H1 (cell line): ENCODE results near the gene RBM17. TPM values are rescaled to one million over a fixed set of nuclear protein-coding genes. Genes with fewer than 3 reads are reported as not detected.

Experiments
- CTCF ChIA-PET: fragments of 300-600 bp; sonication (Branson Sonifier 250); formaldehyde crosslinking; loops from one replicate; lab custom pipeline; 2021; ENCODE audit not compliant: partially characterized antibody; lab: Charles Lee
- POLR2A ChIA-PET: fragments of 300-600 bp; sonication (Branson Sonifier 250); formaldehyde crosslinking; loops from one replicate; lab custom pipeline; 2021; ENCODE audit warnings: inconsistent platforms; ENCODE audit not compliant: partially characterized antibody; lab: Charles Lee
- DNase-seq, 2 experiments: peaks; one replicate each; pipeline versions ENCODE4 v3.0.0 to v3.0.0-alpha.2; 2010 to 2022; ENCODE audit warnings: low spot score in 2 of 2, low read depth in 1 of 2, mixed read lengths in 1 of 2
- FAIRE-seq: peaks from 2 replicates; lab custom pipeline; 2011; peaks lifted over from hg19 to GRCh38; lab: Jason Lieb, UNC
- H2AFZ ChIP-seq: 2 replicates; pipeline ENCODE4 v1.8.1; 2012; ENCODE audit warnings: low read length, inconsistent platforms
- H2AK5ac ChIP-seq: 2 replicates; pipeline ENCODE4 v1.6.1; 2013; ENCODE audit warnings: low read depth, low read length
- H2BK120ac ChIP-seq: replicated peaks from 2 replicates; pipeline ENCODE3; 2013; ENCODE audit warnings: low read depth, low read length, inconsistent platforms
- H2BK12ac ChIP-seq: 2 replicates; pipeline ENCODE4 v1.6.1; 2013; ENCODE audit warnings: low read depth, low read length
- H2BK15ac ChIP-seq: 2 replicates; pipeline ENCODE4 v1.6.1; 2013; ENCODE audit warnings: low read length
- H2BK20ac ChIP-seq: 2 replicates; pipeline ENCODE4 v1.6.1; 2013; ENCODE audit warnings: low read length
- H2BK5ac ChIP-seq: 2 replicates; pipeline ENCODE4 v1.6.1; 2013; ENCODE audit warnings: low read depth, low read length
- H3K14ac ChIP-seq: 2 replicates; pipeline ENCODE4 v1.6.1; 2013; ENCODE audit warnings: inconsistent platforms; ENCODE audit not compliant: insufficient read length
- H3K18ac ChIP-seq: 2 replicates; pipeline ENCODE4 v1.6.1; 2013; ENCODE audit warnings: low read length; ENCODE audit errors: extremely low read depth
- H3K23ac ChIP-seq: 2 replicates; pipeline ENCODE4 v1.6.1; 2013; ENCODE audit warnings: inconsistent platforms; ENCODE audit not compliant: insufficient read length
- H3K23me2 ChIP-seq: 2 replicates; pipeline ENCODE4 v1.6.1; 2013; ENCODE audit warnings: low read depth, low read length
- H3K27ac ChIP-seq: 2 replicates; pipeline ENCODE4 v1.6.1; 2011; ENCODE audit warnings: low read depth, low read length, inconsistent platforms
- H3K27me3 ChIP-seq, 4 experiments: replicated peaks in 1 of 4; 1 replicate in 1 of 4; 2 replicates in 3 of 4; pipeline versions ENCODE4 v1.6.1 to v1.8.1; 2011 to 2013; ENCODE audit warnings: low read length in 3 of 4, mild to moderate bottlenecking in 3 of 4, inconsistent platforms in 2 of 4, mixed read lengths in 2 of 4, moderate library complexity in 1 of 4; ENCODE audit not compliant: control insufficient read depth in 3 of 4, insufficient read depth in 3 of 4; ENCODE audit errors: extremely low read depth in 1 of 4
- H3K36me3 ChIP-seq, 4 experiments: 2 replicates each; pipeline versions ENCODE4 v1.6.1 to v1.8.1; 2011 to 2013; ENCODE audit warnings: mild to moderate bottlenecking in 4 of 4, low read length in 3 of 4, moderate library complexity in 2 of 4, control low read depth in 1 of 4, inconsistent platforms in 1 of 4; ENCODE audit not compliant: insufficient read depth in 4 of 4, control insufficient read depth in 2 of 4
- H3K4ac ChIP-seq: replicated peaks from 2 replicates; pipeline ENCODE3; 2013; ENCODE audit warnings: low read length, low read depth, mixed read lengths, inconsistent platforms; ENCODE audit not compliant: insufficient read length
- H3K4me1 ChIP-seq, 4 experiments: replicated peaks in 1 of 4; 1 replicate in 1 of 4; 2 replicates in 3 of 4; pipeline versions ENCODE4 v1.6.1 to v1.8.1; 2011 to 2013; ENCODE audit warnings: low read length in 3 of 4, inconsistent platforms in 2 of 4, mixed read lengths in 1 of 4; ENCODE audit not compliant: insufficient read depth in 4 of 4, control insufficient read depth in 3 of 4
- H3K4me2 ChIP-seq, 2 experiments: 2 replicates each; pipeline versions ENCODE4 v1.6.1 to v1.8.1; 2011 to 2013; ENCODE audit warnings: low read depth in 2 of 2, low read length in 2 of 2, control low read depth in 1 of 2, inconsistent platforms in 1 of 2, mild to moderate bottlenecking in 1 of 2; ENCODE audit not compliant: insufficient read depth in 1 of 2
- H3K4me3 ChIP-seq, 4 experiments: fragments of 200-600, 300-600 bp in 1 of 4; sonication (generic), shearing (Covaris generic), sonication (Bioruptor Twin) in 1 of 4; 2 replicates each; pipeline versions ENCODE4 v1.5.1 to v1.8.1; 2011 to 2016; ENCODE audit warnings: low read length in 4 of 4, low read depth in 3 of 4, control low read depth in 2 of 4, inconsistent platforms in 2 of 4, mild to moderate bottlenecking in 2 of 4, mixed read lengths in 1 of 4, moderate library complexity in 1 of 4; ENCODE audit not compliant: insufficient read depth in 2 of 4; ENCODE audit errors: extremely low read depth in 1 of 4
- H3K56ac ChIP-seq: replicated peaks from 2 replicates; pipeline ENCODE3; 2013; ENCODE audit warnings: low read depth, mild to moderate bottlenecking, mixed read lengths, low read length, inconsistent platforms; ENCODE audit not compliant: insufficient read length
- H3K79me1 ChIP-seq: 2 replicates; pipeline ENCODE4 v1.6.1; 2013; ENCODE audit warnings: low read depth, low read length, control low read depth
- H3K79me2 ChIP-seq, 2 experiments: 2 replicates each; pipeline versions ENCODE4 v1.6.1 to v1.8.1; 2012 to 2013; ENCODE audit warnings: low read length in 2 of 2, mild to moderate bottlenecking in 2 of 2, inconsistent platforms in 1 of 2; ENCODE audit not compliant: insufficient read depth in 2 of 2, control insufficient read depth in 1 of 2
- H3K9ac ChIP-seq, 4 experiments: replicated peaks in 1 of 4; 1 replicate in 1 of 4; 2 replicates in 3 of 4; pipeline versions ENCODE4 v1.6.1 to v1.8.1; 2011 to 2013; ENCODE audit warnings: low read depth in 3 of 4, low read length in 3 of 4, control low read depth in 2 of 4, mild to moderate bottlenecking in 2 of 4, moderate library complexity in 2 of 4, inconsistent platforms in 1 of 4; ENCODE audit errors: extremely low read depth in 1 of 4
- H3K9me3 ChIP-seq, 2 experiments: 2 replicates each; pipeline versions ENCODE4 v1.6.1 to v1.8.1; 2012 to 2013; ENCODE audit warnings: mild to moderate bottlenecking in 2 of 2, moderate library complexity in 2 of 2, control low read depth in 1 of 2, inconsistent platforms in 1 of 2, low read depth in 1 of 2, low read length in 1 of 2, mixed read lengths in 1 of 2; ENCODE audit not compliant: insufficient read depth in 2 of 2
- H4K20me1 ChIP-seq, 2 experiments: replicated peaks in 1 of 2; 2 replicates each; pipeline versions ENCODE3 to v1.8.1; 2011 to 2013; ENCODE audit warnings: inconsistent platforms in 2 of 2, low read length in 2 of 2, mild to moderate bottlenecking in 1 of 2; ENCODE audit not compliant: insufficient read depth in 2 of 2, control insufficient read depth in 1 of 2
- H4K5ac ChIP-seq: 2 replicates; pipeline ENCODE4 v1.6.1; 2013; ENCODE audit warnings: low read length, low read depth, mixed read lengths, inconsistent platforms; ENCODE audit not compliant: insufficient read length
- H4K8ac ChIP-seq: 2 replicates; pipeline ENCODE4 v1.8.0; 2013; ENCODE audit warnings: mild to moderate bottlenecking, moderate library complexity, low read length, inconsistent platforms; ENCODE audit not compliant: insufficient read depth; ENCODE audit errors: extremely low read depth
- H4K91ac ChIP-seq: replicated peaks from 2 replicates; pipeline ENCODE3; 2013; ENCODE audit warnings: low read length, mixed read lengths, inconsistent platforms; ENCODE audit not compliant: insufficient read length
- ASH2L ChIP-seq: fragments of 200-600, 300-600 bp; sonication (generic); IDR thresholded peaks from one replicate; pipeline ENCODE4 v1.7.1; 2017; ENCODE audit warnings: low read length
- CHD1 ChIP-seq: IDR thresholded peaks from 2 replicates; pipeline ENCODE4 v1.6.1; 2012; ENCODE audit warnings: low read depth, low read length, improper control_type of control experiment
- JUND ChIP-seq: IDR thresholded peaks from 2 replicates; pipeline ENCODE4 v1.6.1; 2011; ENCODE audit warnings: mild to moderate bottlenecking, improper control_type of control experiment, low read length
- POU5F1 ChIP-seq: IDR thresholded peaks from 2 replicates; pipeline ENCODE4 v1.6.1; 2011; ENCODE audit warnings: low read depth, mild to moderate bottlenecking, low read length, moderate library complexity
- SP1 ChIP-seq: IDR thresholded peaks from 2 replicates; pipeline ENCODE4 v1.6.1; 2011; ENCODE audit warnings: low read depth, low read length
- WGBS, 2 experiments: shearing (Covaris generic) in 1 of 2; methylation state at CpG; one replicate each; pipeline versions ENCODE4 v1.1.6 to v1.1.7; 2013 to 2015; ENCODE audit warnings: low lambda C conversion rate in 2 of 2, mixed read lengths in 2 of 2, inconsistent platforms in 1 of 2, low coverage in 1 of 2, missing lambda C conversion rate in 1 of 2; ENCODE audit not compliant: insufficient replicate concordance in 2 of 2, insufficient coverage in 1 of 2, insufficient read length in 1 of 2; ENCODE audit errors: extremely low coverage in 1 of 2, missing lambda C conversion rate in 1 of 2; 5-methylcytosine and 5-hydroxymethylcytosine counted together
- long read RNA-seq, 2 experiments: library from RNA in 1 of 2; library from capped mRNA in 1 of 2; stranded (forward); transcript quantifications; one replicate each; pipeline ENCODE4 v2.0.0, GENCODE V29; 2021; ENCODE audit warnings: inconsistent platforms in 1 of 2
- polyA minus RNA-seq, 3 experiments: library from RNA; depleted of rRNA, polyadenylated mRNA; stranded (reverse); fragments of >200 nt; gene quantifications; 1 replicate in 2 of 3; 2 replicates in 1 of 3; pipeline ENCODE4 v1.2.3, GENCODE V29; 2011
- polyA plus RNA-seq, 7 experiments: library from polyadenylated mRNA; depleted of rRNA in 3 of 7; stranded (reverse) in 5 of 7; unstranded in 2 of 7; fragments of >200 nt in 5 of 7; fragments of 200-250 nt in 2 of 7; gene quantifications; 1 replicate in 5 of 7; 2 replicates in 1 of 7; 4 replicates in 1 of 7; pipeline versions ENCODE4 v1.2.1 to v1.2.3, GENCODE V29; 2011 to 2013; ENCODE audit warnings: missing spikeins in 2 of 7, mixed read lengths in 2 of 7
- total RNA-seq: library from RNA; stranded (reverse); fragmentation: NEBNext Ultra II Directional; extraction: Animal tissue kit (Norgen Biotek cat#: 25700); gene quantifications from 2 replicates; pipeline ENCODE4 v1.2.1, GENCODE V29; 2021
- TF ChIP-seq, protein P1 (sequence below), 3 experiments: IDR thresholded peaks; 1 replicate in 2 of 3; 2 replicates in 1 of 3; pipeline versions ENCODE4 v1.5.1 to v1.6.1; 2011; ENCODE audit warnings: low read length in 3 of 3, mild to moderate bottlenecking in 3 of 3, inconsistent platforms in 2 of 3, low read depth in 1 of 3, moderate library complexity in 1 of 3; ENCODE audit not compliant: insufficient read depth in 1 of 3; ENCODE audit errors: control extremely low read depth in 1 of 3

The RBM17 gene
- total RNA-seq (120 and 128 TPM in 2 replicates), polyA plus RNA-seq (2011; rRNA removed) (15.7 and 22.9 TPM in 2 replicates), polyA minus RNA-seq (2011; rRNA and poly(A)+ RNA removed) (23.0 and 32.3 TPM in 2 replicates)
- 46.4 TPM for polyA plus RNA-seq (2011; cell fraction: cytosol; rRNA removed)
- 85.1 TPM for polyA plus RNA-seq (2011; cell fraction: nucleus; rRNA removed)
- 97.6 to 142 TPM (median 112 TPM) in 4 replicates for polyA plus RNA-seq (2012, experiment 1 of 2)
- polyA plus RNA-seq (2012, experiment 2 of 2): 18.0 TPM
- 105 TPM for polyA plus RNA-seq (2013, experiment 1 of 2)
- polyA plus RNA-seq (2013, experiment 2 of 2): 105 TPM
- 26.4 TPM for polyA minus RNA-seq (2011; cell fraction: cytosol; rRNA and poly(A)+ RNA removed)
- polyA minus RNA-seq (2011; cell fraction: nucleus; rRNA and poly(A)+ RNA removed): 41.5 TPM
- long read RNA-seq, experiment 1, partial matches to known transcripts: 34 of 56 reads
- long read RNA-seq, experiment 1, other reads (novel, unspliced or antisense): 17 of 56 reads
- long read RNA-seq, experiment 2, partial matches to known transcripts: 53 of 57 reads
- long read RNA-seq, experiment 2, other reads (novel, unspliced or antisense): 3 of 57 reads

- Histone ChIP-seq H4K20me1 (peaks cover 10% of the 10 kb centered on the region in 2 experiments), H3K27ac (peak within 1 kb of the TSS; percentile 74; the same call in 1 of the 2 replicates), H3K79me2 (peaks cover 30 to 46% of the 10 kb centered on the region in 2 experiments), H4K5ac (no peak within 1 kb of the TSS), H3K23me2 (peaks cover 6% of the 10 kb centered on the region; the same call in 1 of the 2 replicates), H3K4me3 (peak within 1 kb of the TSS; percentile 88 to 94 (median 92)), H3K18ac (peak within 1 kb of the TSS; percentile 71), H2BK120ac (no peak within 1 kb of the TSS), H3K36me3 (no peaks in the 10 kb centered on the region), H2BK20ac (no peak within 1 kb of the TSS), H3K4me2 (peak within 1 kb of the TSS; percentile 88 to 96), H4K8ac (peak within 1 kb of the TSS; percentile 81; the same call in 1 of the 2 replicates), H2BK5ac (no peak within 1 kb of the TSS; the same call in 1 of the 2 replicates), H4K91ac (no peak within 1 kb of the TSS), H2AK5ac (0 out of 2 replicates have a peak within 1 kb of the TSS, but pooled peaks have one; percentile 33), H2AFZ (no peak within 1 kb of the TSS; the same call in 1 of the 2 replicates), H3K9me3 (no peaks in the 10 kb centered on the region), H2BK15ac (peak within 1 kb of the TSS; percentile 95; the same call in 1 of the 2 replicates), H3K4me1 (peaks cover 0 to 12% (median 7%) of the 10 kb centered on the region in 4 experiments; a peak in 4 of 7 replicates), H3K4ac (no peak within 1 kb of the TSS), H3K9ac (peak within 1 kb of the TSS; percentile 81 to 98 (median 89)), H3K14ac (no peak within 1 kb of the TSS), H3K56ac (no peak within 1 kb of the TSS), H2BK12ac (no peak within 1 kb of the TSS), H3K27me3 (no peaks in the 10 kb centered on the region), H3K79me1 (no peaks in the 10 kb centered on the region; the same call in 1 of the 2 replicates), H3K23ac (no peak within 1 kb of the TSS)
- POLR2A ChIA-PET: interaction anchor here (0.9 to 3.5 kb wide), 4 partner anchors 9 to 114 kb away, joined by 3 to 12 read pairs (median 4); partner anchors contain the start of gene PFKFB3
- FAIRE-seq (peak; percentile 60), DNase-seq (peak; percentile 95 to 100)
- 1% methylated on average over 55 of the region's 77 CpGs; no CpG with 5 or more reads in 1 of the 2 experiments for WGBS, 2 experiments
- CTCF ChIA-PET: interaction anchor here (1.6 to 3.9 kb wide), 3 partner anchors 62 to 303 kb away, joined by 5 to 19 read pairs (median 6); no protein-coding TSS in a partner anchor
- TF ChIP-seq CHD1: no peak
- TF ChIP-seq ASH2L: no peak
- peak; percentile 51; the same call in 1 of the 2 replicates for TF ChIP-seq SP1
- TF ChIP-seq JUND: peak; percentile 70; the same call in 1 of the 2 replicates
- TF ChIP-seq, protein P1, sequence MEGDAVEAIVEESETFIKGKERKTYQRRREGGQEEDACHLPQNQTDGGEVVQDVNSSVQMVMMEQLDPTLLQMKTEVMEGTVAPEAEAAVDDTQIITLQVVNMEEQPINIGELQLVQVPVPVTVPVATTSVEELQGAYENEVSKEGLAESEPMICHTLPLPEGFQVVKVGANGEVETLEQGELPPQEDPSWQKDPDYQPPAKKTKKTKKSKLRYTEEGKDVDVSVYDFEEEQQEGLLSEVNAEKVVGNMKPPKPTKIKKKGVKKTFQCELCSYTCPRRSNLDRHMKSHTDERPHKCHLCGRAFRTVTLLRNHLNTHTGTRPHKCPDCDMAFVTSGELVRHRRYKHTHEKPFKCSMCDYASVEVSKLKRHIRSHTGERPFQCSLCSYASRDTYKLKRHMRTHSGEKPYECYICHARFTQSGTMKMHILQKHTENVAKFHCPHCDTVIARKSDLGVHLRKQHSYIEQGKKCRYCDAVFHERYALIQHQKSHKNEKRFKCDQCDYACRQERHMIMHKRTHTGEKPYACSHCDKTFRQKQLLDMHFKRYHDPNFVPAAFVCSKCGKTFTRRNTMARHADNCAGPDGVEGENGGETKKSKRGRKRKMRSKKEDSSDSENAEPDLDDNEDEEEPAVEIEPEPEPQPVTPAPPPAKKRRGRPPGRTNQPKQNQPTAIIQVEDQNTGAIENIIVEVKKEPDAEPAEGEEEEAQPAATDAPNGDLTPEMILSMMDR (IDR thresholded peaks at IDR 0.05; ENCODE audit: control extremely low read depth in 1 of 3, insufficient read depth in 1 of 3, low read depth in 1 of 3, low read length in 3 of 3): peak; percentile 100
- TF ChIP-seq POU5F1: peak; percentile 98
Observed at GRCh38 chr10:6088721-6089333, at the start of gene RBM17. Gene RBM17 (plus strand): TSS chr10:6089034. CDS start chr10:6097066, 8,032 bp downstream.
